Amniotic stem cell (primary cell): ENCODE results near the gene PLCB4.
A peak's percentile ranks its signal among the peaks of the same experiment; 100 is the strongest.

ENCODE experiments used
- DNase-seq: peaks from one replicate; lab custom pipeline; 2025; lab: John Stamatoyannopoulos, UW

The PLCB4 gene

GRCh38 chr20:9179193-9179802 is 110.4 kb downstream of the PLCB4 start:
- no peak for DNase-seq

- DNase-seq, result no peak
These were observed 111.0 kb downstream of the PLCB4 start for GRCh38 chr20:9179867-9180266.

- DNase-seq, result no peak
These were observed 111.8 kb downstream of the PLCB4 start for GRCh38 chr20:9180481-9181257.

GRCh38 chr20:9185511-9185910 is 116.6 kb downstream of the PLCB4 start:
- DNase-seq, result peak; percentile 18

GRCh38 chr20:9186396-9186795 is 117.5 kb downstream of the PLCB4 start:
- no peak for DNase-seq

GRCh38 chr20:9195031-9195430 is 126.1 kb downstream of the PLCB4 start:
- DNase-seq, result no peak

GRCh38 chr20:9196110-9196509 is 127.2 kb downstream of the PLCB4 start:
- no peak for DNase-seq

GRCh38 chr20:9198460-9198859 is 129.6 kb downstream of the PLCB4 start:
- no peak for DNase-seq

GRCh38 chr20:9200196-9200595 is 131.3 kb downstream of the PLCB4 start:
- no peak for DNase-seq

GRCh38 chr20:9200620-9201019 is 131.7 kb downstream of the PLCB4 start:
- DNase-seq, result peak; percentile 16

GRCh38 chr20:9202420-9203080 is 133.7 kb downstream of the PLCB4 start:
- no peak for DNase-seq

- no peak for DNase-seq
These were observed 134.2 kb downstream of the PLCB4 start for GRCh38 chr20:9203081-9203447.

GRCh38 chr20:9204979-9205378 is 136.1 kb downstream of the PLCB4 start:
- no peak for DNase-seq

- no peak for DNase-seq
These were observed 137.6 kb downstream of the PLCB4 start for GRCh38 chr20:9206486-9206885.

- no peak for DNase-seq
These were observed 138.4 kb downstream of the PLCB4 start for GRCh38 chr20:9207253-9207652.

- DNase-seq, result no peak
These were observed 141.5 kb downstream of the PLCB4 start for GRCh38 chr20:9210356-9210755.

- DNase-seq, result no peak
These were observed 142.3 kb downstream of the PLCB4 start for GRCh38 chr20:9211016-9211760.

GRCh38 chr20:9212735-9213134 is 143.8 kb downstream of the PLCB4 start:
- DNase-seq, result no peak

GRCh38 chr20:9214685-9215084 is 145.8 kb downstream of the PLCB4 start:
- peak; percentile 20 for DNase-seq

- no peak for DNase-seq
These were observed 146.7 kb downstream of the PLCB4 start for GRCh38 chr20:9215539-9215938.

- DNase-seq, result no peak
These were observed 149.7 kb downstream of the PLCB4 start for GRCh38 chr20:9218531-9218961.

GRCh38 chr20:9220874-9221547 is 152.1 kb downstream of the PLCB4 start:
- no peak for DNase-seq
